Activated CD4-positive, alpha-beta T cell treated with anti-CD3 and anti-CD28 coated beads, Interleukin-2, Interleukin-4, amounts not matched to agents 100 ng/mL and 50 ng/mL, durations not matched to agents 16 hours and 8 hours (primary cell): ENCODE data around the gene NKX6-2.

Source experiments
- DNase-seq: peaks from one replicate; pipeline ENCODE4 v3.0.0-alpha.2; 2020; ENCODE audit warnings: low spot score

NKX6-2 gene

GRCh38 chr10:132738454-132739224 lies 47.3 kb downstream of the NKX6-2 start:
- DNase-seq = no peak

- no peak for DNase-seq
Observed at GRCh38 chr10:132737390-132738048, 48.4 kb downstream of the NKX6-2 start.

DNA sequence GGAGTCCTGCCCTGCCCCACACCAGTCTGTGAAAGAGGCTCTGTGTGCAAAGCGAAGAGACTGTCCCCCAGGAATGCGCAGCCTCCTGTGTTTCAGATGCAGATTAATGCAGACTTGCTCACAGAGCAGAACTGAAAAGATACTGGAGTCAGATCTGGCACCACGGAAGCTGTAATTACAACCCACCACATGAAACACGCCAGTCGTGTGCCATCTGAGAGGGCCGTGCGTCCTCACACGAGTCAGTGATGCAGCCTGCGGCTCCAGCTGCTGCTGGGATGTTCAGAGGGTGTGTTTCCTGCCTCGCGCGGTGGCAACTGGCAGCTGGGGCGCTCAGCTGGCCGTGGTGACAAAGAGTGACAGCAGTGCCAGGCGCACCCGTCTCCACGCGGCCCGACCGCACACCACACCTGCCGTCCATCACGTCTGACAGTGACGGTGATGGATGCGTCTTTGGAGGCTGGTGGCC lies 50.0 kb downstream of the NKX6-2 start:
- no peak for DNase-seq

DNA sequence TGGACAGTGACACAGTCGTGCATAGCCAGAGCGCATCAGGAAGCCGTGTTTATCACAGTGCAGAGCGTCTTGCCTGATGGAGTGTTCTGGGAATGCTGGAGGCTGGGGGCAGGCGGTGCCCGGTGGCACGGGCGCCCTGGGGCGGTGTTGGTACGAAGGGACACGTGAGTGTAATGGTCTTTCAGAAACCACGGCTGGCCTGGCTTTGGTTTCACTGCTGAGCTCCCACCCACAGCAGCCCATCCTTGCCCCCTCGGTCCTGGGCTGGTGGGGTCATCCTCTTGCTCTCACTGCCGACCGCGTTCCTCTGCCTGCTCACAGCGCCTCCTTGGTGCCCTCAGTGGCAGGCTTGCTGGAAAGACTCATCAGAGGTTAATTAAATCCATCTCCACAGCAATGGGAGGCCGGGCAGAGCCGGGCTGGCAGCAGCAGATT lies 50.6 kb downstream of the NKX6-2 start:
- no peak for DNase-seq

- no peak for DNase-seq
Observed at GRCh38 chr10:132733926-132734325, 52.0 kb downstream of the NKX6-2 start.
